SK-N-SH (cell line): ENCODE measurements around the gene TLE5.

Experiments used
- CHD2 ChIP-seq: fragments of 150-350 bp; IDR thresholded peaks from 2 replicates; pipeline ENCODE4 v1.6.1; 2018; ENCODE audit warnings: low read length; ENCODE audit not compliant: partially characterized antibody
- EZH2phosphoT487 ChIP-seq: fragments of 200-600 bp; sonication (generic); IDR thresholded peaks from 2 replicates; pipeline ENCODE4 v1.6.1; 2017; ENCODE audit warnings: low read depth, mixed run types, mild to moderate bottlenecking, antibody characterized with exemption, moderate library complexity, borderline replicate concordance
- FOXM1 ChIP-seq: IDR thresholded peaks from 2 replicates; pipeline ENCODE4 v1.4.0; 2012; ENCODE audit warnings: low read depth, mild to moderate bottlenecking
- NRF1 ChIP-seq: IDR thresholded peaks from 2 replicates; pipeline ENCODE4 v1.6.1; 2012; ENCODE audit warnings: low read depth, mild to moderate bottlenecking, low read length
- TCF12 ChIP-seq: IDR thresholded peaks from 2 replicates; pipeline ENCODE4 v1.4.0; 2012
- TF ChIP-seq, protein P1 (sequence below): fragments of 200-600 bp; sonication (generic); IDR thresholded peaks from 2 replicates; pipeline ENCODE4 v1.6.1; 2017; ENCODE audit warnings: antibody characterized with exemption, mild to moderate bottlenecking, moderate library complexity

DNA sequence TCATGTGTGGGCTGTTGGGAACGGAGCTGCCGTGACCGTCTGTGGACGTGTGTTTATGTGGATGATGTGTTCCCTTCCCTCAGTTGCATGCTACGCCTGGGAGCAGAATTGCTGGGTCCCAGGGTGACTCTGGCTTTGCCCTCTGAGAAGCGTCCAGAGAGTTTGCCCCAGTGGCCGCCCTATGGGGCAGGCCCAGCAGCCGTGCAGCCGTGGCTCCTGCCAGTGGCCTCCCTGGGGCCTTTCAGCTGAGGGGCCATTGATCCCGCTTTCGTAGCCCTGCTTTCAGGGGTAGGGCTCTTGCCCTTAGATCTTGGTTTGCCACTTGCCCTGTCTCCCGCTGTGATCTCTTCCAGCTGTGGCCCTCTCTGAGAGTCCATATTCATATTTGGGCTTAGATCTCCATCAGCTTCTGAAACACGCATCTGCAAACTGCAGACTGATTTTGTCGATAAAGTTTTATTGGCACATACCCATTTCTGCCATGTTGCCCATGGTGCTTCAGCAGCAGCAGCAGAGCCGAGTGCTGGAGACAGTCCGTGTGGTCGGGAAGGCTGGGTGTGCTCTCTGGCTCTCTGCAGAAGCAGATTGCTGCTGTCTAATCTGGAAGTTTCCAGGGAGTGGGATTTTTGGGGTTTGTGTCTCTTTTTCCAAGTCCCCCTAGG, 49.4 kb upstream of the TLE5 start:
- TF ChIP-seq, protein P1, sequence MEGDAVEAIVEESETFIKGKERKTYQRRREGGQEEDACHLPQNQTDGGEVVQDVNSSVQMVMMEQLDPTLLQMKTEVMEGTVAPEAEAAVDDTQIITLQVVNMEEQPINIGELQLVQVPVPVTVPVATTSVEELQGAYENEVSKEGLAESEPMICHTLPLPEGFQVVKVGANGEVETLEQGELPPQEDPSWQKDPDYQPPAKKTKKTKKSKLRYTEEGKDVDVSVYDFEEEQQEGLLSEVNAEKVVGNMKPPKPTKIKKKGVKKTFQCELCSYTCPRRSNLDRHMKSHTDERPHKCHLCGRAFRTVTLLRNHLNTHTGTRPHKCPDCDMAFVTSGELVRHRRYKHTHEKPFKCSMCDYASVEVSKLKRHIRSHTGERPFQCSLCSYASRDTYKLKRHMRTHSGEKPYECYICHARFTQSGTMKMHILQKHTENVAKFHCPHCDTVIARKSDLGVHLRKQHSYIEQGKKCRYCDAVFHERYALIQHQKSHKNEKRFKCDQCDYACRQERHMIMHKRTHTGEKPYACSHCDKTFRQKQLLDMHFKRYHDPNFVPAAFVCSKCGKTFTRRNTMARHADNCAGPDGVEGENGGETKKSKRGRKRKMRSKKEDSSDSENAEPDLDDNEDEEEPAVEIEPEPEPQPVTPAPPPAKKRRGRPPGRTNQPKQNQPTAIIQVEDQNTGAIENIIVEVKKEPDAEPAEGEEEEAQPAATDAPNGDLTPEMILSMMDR = no peak
- TF ChIP-seq CHD2 = no peak
- TF ChIP-seq TCF12 = no peak
- TF ChIP-seq FOXM1 = no peak
- no peak for TF ChIP-seq EZH2phosphoT487
- no peak for TF ChIP-seq NRF1
